ENCODE measurements around the gene KRT6C. TPM values are rescaled to one million over a fixed set of nuclear protein-coding genes. Genes with fewer than 3 reads are reported as not detected.

KRT6C gene
- total and polyA plus RNA-seq, 4 donors: 0.08 to 0.10 TPM; not detected in 2

DNA sequence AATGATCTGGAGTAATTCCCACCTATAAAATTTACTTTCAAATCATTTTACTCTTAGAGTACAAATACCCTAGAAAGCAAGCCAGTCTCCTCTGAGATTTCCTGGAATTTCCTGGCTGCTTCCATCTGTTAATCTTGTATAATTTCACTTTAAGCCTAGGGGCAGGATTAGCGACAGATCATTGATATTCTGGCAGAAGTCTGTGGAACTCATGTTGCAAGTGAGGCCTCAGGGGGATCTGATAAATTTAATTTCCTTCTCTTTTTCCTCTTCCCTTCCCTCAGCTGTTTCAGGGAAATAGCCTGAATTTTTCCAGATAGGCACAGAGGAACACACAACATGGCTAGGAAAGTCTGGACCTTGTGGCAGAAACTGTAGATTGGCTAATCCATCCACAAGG is 25.3 kb upstream of the KRT6C start:
- H3K27me3 ChIP-seq (ENCODE audit: control insufficient read depth in 3 of 3, insufficient read depth in 3 of 3, low read length in 2 of 3): peaks cover 0 to 4% (median 0%) of the 10 kb centered on the region in 3 donors
- no peak for DNase-seq
- TF ChIP-seq, protein P1, sequence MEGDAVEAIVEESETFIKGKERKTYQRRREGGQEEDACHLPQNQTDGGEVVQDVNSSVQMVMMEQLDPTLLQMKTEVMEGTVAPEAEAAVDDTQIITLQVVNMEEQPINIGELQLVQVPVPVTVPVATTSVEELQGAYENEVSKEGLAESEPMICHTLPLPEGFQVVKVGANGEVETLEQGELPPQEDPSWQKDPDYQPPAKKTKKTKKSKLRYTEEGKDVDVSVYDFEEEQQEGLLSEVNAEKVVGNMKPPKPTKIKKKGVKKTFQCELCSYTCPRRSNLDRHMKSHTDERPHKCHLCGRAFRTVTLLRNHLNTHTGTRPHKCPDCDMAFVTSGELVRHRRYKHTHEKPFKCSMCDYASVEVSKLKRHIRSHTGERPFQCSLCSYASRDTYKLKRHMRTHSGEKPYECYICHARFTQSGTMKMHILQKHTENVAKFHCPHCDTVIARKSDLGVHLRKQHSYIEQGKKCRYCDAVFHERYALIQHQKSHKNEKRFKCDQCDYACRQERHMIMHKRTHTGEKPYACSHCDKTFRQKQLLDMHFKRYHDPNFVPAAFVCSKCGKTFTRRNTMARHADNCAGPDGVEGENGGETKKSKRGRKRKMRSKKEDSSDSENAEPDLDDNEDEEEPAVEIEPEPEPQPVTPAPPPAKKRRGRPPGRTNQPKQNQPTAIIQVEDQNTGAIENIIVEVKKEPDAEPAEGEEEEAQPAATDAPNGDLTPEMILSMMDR (IDR thresholded peaks at IDR 0.05; ENCODE audit: control extremely low read depth, extremely low read depth): no peak
- ATAC-seq (ENCODE audit: insufficient read depth, low FRiP score): no peak
- H3K4me3 ChIP-seq: no peak overlapping the region
- WGBS, 2 donors: 71 to 78% methylated on average over 1 of the region's 1 CpG
- no peaks in the 10 kb centered on the region for H3K4me1 ChIP-seq (ENCODE audit: control insufficient read depth in 5 of 5, insufficient read depth in 5 of 5, low read length in 5 of 5)
- no peak overlapping the region for H3K9ac ChIP-seq (ENCODE audit: insufficient read depth in 1 of 2, low read length in 2 of 2)
- no peaks in the 10 kb centered on the region for H3K9me3 ChIP-seq (ENCODE audit: control insufficient read depth in 4 of 4, insufficient read depth in 3 of 4, low read length in 3 of 4)
- no peaks in the 10 kb centered on the region for H3K36me3 ChIP-seq (ENCODE audit: control insufficient read depth in 4 of 4, insufficient read depth in 4 of 4, low read length in 4 of 4)
- H3K27ac ChIP-seq (ENCODE audit: low read depth in 1 of 2, low read length in 1 of 2): no peak overlapping the region

DNA sequence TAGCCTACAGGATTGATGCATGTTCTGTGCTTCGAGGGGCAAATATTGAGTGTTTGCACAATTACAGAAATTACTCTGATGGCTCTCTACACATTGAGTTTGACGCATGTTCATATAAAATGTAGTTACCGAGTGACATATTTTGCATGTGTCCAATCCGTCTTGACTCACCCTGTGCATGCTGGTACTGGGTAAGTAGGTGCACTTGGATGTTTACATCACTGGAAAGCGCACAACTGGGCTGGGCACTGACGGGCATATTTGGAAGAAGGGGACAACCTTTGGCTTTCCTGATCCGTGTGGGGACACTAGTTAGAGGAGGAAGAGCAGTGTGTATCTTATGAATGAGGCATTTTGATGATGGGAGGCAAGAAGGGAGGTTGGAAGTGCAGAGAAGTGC is 24.4 kb upstream of the KRT6C start:
- ATAC-seq (ENCODE audit: insufficient read depth, low FRiP score): no peak
- Histone ChIP-seq H3K27me3 (ENCODE audit: control insufficient read depth in 3 of 3, insufficient read depth in 3 of 3, low read length in 2 of 3) (peaks cover 0 to 8% (median 0%) of the 10 kb centered on the region in 3 donors), H3K9me3 (ENCODE audit: control insufficient read depth in 4 of 4, insufficient read depth in 3 of 4, low read length in 3 of 4) (no peaks in the 10 kb centered on the region), H3K9ac (ENCODE audit: insufficient read depth in 1 of 2, low read length in 2 of 2) (no peak overlapping the region), H3K27ac (ENCODE audit: low read depth in 1 of 2, low read length in 1 of 2) (no peak overlapping the region), H3K36me3 (ENCODE audit: control insufficient read depth in 4 of 4, insufficient read depth in 4 of 4, low read length in 4 of 4) (no peaks in the 10 kb centered on the region), H3K4me1 (ENCODE audit: control insufficient read depth in 5 of 5, insufficient read depth in 5 of 5, low read length in 5 of 5) (peaks cover 0 to 3% (median 0%) of the 10 kb centered on the region in 5 donors), H3K4me3 (no peak overlapping the region)
- WGBS, 2 donors: 79 to 91% methylated on average over 7 of the region's 7 CpGs
- no peak for DNase-seq
- TF ChIP-seq, protein P1 (IDR thresholded peaks at IDR 0.05; ENCODE audit: control extremely low read depth, extremely low read depth): no peak

DNA sequence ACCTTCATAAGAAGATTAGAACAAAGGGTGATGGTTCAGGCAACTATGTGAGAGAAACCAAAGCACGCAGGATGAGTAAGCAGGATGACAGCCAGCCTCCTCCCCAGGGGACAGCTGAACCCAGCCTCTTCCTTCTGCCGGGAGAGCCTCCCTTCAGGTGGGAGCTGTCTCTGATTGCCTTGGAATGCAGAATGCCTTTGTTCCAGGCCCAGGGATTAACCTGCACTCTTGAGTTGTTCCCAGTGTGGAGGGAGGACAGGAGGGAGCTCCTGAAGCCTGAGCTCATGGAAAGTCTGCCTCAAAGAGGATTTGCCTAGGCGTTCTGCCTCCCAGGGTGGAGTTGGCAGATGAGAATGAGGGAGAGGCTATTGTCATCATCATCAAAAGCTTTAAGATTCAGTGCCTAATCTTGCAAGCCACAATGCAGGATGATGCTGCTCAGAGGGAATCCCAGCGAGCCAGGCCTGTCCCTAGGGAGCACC is 23.0 kb upstream of the KRT6C start:
- H3K9ac ChIP-seq (ENCODE audit: insufficient read depth in 1 of 2, low read length in 2 of 2): no peak overlapping the region
- H3K4me3 ChIP-seq: no peak overlapping the region
- no peak overlapping the region for H3K27ac ChIP-seq (ENCODE audit: low read depth in 1 of 2, low read length in 1 of 2)
- peaks cover 0 to 3% (median 0%) of the 10 kb centered on the region in 5 donors for H3K4me1 ChIP-seq (ENCODE audit: control insufficient read depth in 5 of 5, insufficient read depth in 5 of 5, low read length in 5 of 5)
- no peaks in the 10 kb centered on the region for H3K36me3 ChIP-seq (ENCODE audit: control insufficient read depth in 4 of 4, insufficient read depth in 4 of 4, low read length in 4 of 4)
- 73 to 93% methylated on average over 4 of the region's 4 CpGs for WGBS, 2 donors
- DNase-seq (no peak), ATAC-seq (ENCODE audit: insufficient read depth, low FRiP score) (no peak)
- TF ChIP-seq, protein P1 (IDR thresholded peaks at IDR 0.05; ENCODE audit: control extremely low read depth, extremely low read depth): no peak
- H3K9me3 ChIP-seq (ENCODE audit: control insufficient read depth in 4 of 4, insufficient read depth in 3 of 4, low read length in 3 of 4): no peaks in the 10 kb centered on the region
- H3K27me3 ChIP-seq (ENCODE audit: control insufficient read depth in 3 of 3, insufficient read depth in 3 of 3, low read length in 2 of 3): peaks cover 0 to 8% (median 0%) of the 10 kb centered on the region in 3 donors

DNA sequence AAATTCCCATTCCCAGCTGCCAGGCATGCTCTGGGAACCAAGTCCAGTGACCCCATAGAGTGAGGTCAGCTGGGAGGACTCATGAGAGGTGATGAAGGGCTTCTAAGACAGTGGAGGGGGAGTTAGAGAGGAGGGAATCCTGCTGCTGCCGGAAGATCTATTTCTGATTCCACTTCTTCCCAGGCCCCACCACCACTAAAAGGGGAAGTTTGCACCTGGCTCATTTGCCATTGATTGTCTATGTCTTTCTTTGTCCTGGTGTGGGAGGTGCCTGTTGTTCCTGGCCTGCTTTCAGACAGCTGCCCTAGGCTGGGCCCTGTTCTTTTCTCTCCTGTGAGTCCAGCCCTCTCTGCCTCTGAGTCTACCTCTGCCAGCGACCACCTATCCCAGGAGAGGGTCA is 22.4 kb upstream of the KRT6C start:
- 59 to 81% methylated on average over 2 of the region's 2 CpGs for WGBS, 2 donors
- TF ChIP-seq, protein P1 (IDR thresholded peaks at IDR 0.05; ENCODE audit: control extremely low read depth, extremely low read depth): no peak
- H3K9ac ChIP-seq (ENCODE audit: insufficient read depth in 1 of 2, low read length in 2 of 2): no peak overlapping the region
- H3K4me3 ChIP-seq: no peak overlapping the region
- no peaks in the 10 kb centered on the region for H3K9me3 ChIP-seq (ENCODE audit: control insufficient read depth in 4 of 4, insufficient read depth in 3 of 4, low read length in 3 of 4)
- no peaks in the 10 kb centered on the region for H3K36me3 ChIP-seq (ENCODE audit: control insufficient read depth in 4 of 4, insufficient read depth in 4 of 4, low read length in 4 of 4)
- DNase-seq (no peak), ATAC-seq (ENCODE audit: insufficient read depth, low FRiP score) (no peak)
- peaks cover 0 to 3% (median 0%) of the 10 kb centered on the region in 5 donors for H3K4me1 ChIP-seq (ENCODE audit: control insufficient read depth in 5 of 5, insufficient read depth in 5 of 5, low read length in 5 of 5)
- H3K27ac ChIP-seq (ENCODE audit: low read depth in 1 of 2, low read length in 1 of 2): no peak overlapping the region
- H3K27me3 ChIP-seq (ENCODE audit: control insufficient read depth in 3 of 3, insufficient read depth in 3 of 3, low read length in 2 of 3): peaks cover 0 to 8% (median 0%) of the 10 kb centered on the region in 3 donors
